Endothelial cell of umbilical vein (primary cell): ENCODE results near the gene RAD50. TPM values are rescaled to one million over a fixed set of nuclear protein-coding genes. Genes with fewer than 3 reads are reported as not detected.

Experiments
- BruUV-seq: library from RNA; stranded (reverse); fragments of 400-500 nt; replicated peaks from 2 replicates; lab custom pipeline; 2021; lab: Mats Ljungman, UMichigan
- CTCF ChIA-PET: fragments of 300-600, 350-600 bp; sonication (Branson Sonifier 250); formaldehyde crosslinking; loops from one replicate; lab custom pipeline; 2021; ENCODE audit warnings: antibody characterized with exemption, inconsistent platforms; lab: Charles Lee
- POLR2A ChIA-PET: fragments of 300-600, 350-600 bp; sonication (Branson Sonifier 250); formaldehyde crosslinking; loops from one replicate; lab custom pipeline; 2021; ENCODE audit warnings: antibody characterized with exemption, inconsistent platforms; lab: Charles Lee
- DNase-seq: peaks from one replicate; pipeline ENCODE4 v3.0.0-alpha.2; 2011; ENCODE audit warnings: low read depth, low spot score
- FAIRE-seq: peaks from 2 replicates; lab custom pipeline; 2011; peaks lifted over from hg19 to GRCh38; lab: Jason Lieb, UNC
- H2AFZ ChIP-seq: 2 replicates; pipeline ENCODE4 v1.6.0; 2012; ENCODE audit warnings: low read depth, low read length, control low read depth, inconsistent platforms
- H3K27ac ChIP-seq: 2 replicates; pipeline ENCODE4 v1.5.1; 2011; ENCODE audit warnings: low read depth, mild to moderate bottlenecking, control low read depth, low read length, moderate library complexity; ENCODE audit not compliant: insufficient read depth
- H3K27me3 ChIP-seq, 2 experiments: 2 replicates each; pipeline versions ENCODE4 v1.6.0 to v1.6.1; 2011; ENCODE audit warnings: low read length in 2 of 2, mixed read lengths in 1 of 2; ENCODE audit not compliant: control insufficient read depth in 2 of 2, insufficient read depth in 2 of 2
- H3K36me3 ChIP-seq, 2 experiments: 2 replicates in 1 of 2; 3 replicates in 1 of 2; pipeline ENCODE4 v1.5.1; 2011; ENCODE audit warnings: low read length in 2 of 2, mild to moderate bottlenecking in 1 of 2, moderate library complexity in 1 of 2; ENCODE audit not compliant: control insufficient read depth in 2 of 2, insufficient read depth in 2 of 2; ENCODE audit errors: extremely low read depth in 1 of 2
- H3K4me1 ChIP-seq: 3 replicates; pipeline ENCODE4 v1.5.1; 2011; ENCODE audit warnings: mild to moderate bottlenecking, low read length; ENCODE audit not compliant: control insufficient read depth, insufficient read depth; ENCODE audit errors: extremely low read depth
- H3K4me2 ChIP-seq: 2 replicates; pipeline ENCODE4 v1.6.1; 2011; ENCODE audit warnings: low read length, control low read depth, mixed read lengths; ENCODE audit not compliant: insufficient read depth
- H3K4me3 ChIP-seq, 3 experiments: fragments of 200-600 bp in 1 of 3; sonication (generic), shearing (Covaris generic) in 1 of 3; replicated peaks in 1 of 3; 2 replicates each; pipeline ENCODE4 v1.5.1; 2011 to 2016; ENCODE audit warnings: control low read depth in 3 of 3, low read length in 3 of 3, mild to moderate bottlenecking in 2 of 3, inconsistent platforms in 1 of 3, low read depth in 1 of 3, moderate library complexity in 1 of 3; ENCODE audit not compliant: insufficient read depth in 1 of 3
- H3K79me2 ChIP-seq: 2 replicates; pipeline ENCODE4 v1.6.0; 2012; ENCODE audit warnings: low read length, inconsistent platforms; ENCODE audit not compliant: control insufficient read depth, insufficient read depth
- H3K9ac ChIP-seq: replicated peaks from 2 replicates; pipeline ENCODE3; 2011; ENCODE audit warnings: low read length, control low read depth; ENCODE audit not compliant: insufficient read depth; ENCODE audit errors: extremely low read depth
- H3K9me1 ChIP-seq: replicated peaks from 3 replicates; pipeline ENCODE4 v1.6.0; 2011; ENCODE audit warnings: mild to moderate bottlenecking, low read length; ENCODE audit not compliant: control insufficient read depth, insufficient read depth; ENCODE audit errors: extremely low read depth
- H3K9me3 ChIP-seq: replicated peaks from 2 replicates; pipeline ENCODE4 v1.5.1; 2012; ENCODE audit warnings: low read length, inconsistent platforms; ENCODE audit not compliant: control insufficient read depth, insufficient read depth
- H4K20me1 ChIP-seq: replicated peaks from 2 replicates; pipeline ENCODE3; 2011; ENCODE audit warnings: mild to moderate bottlenecking, low read length; ENCODE audit not compliant: control insufficient read depth, insufficient read depth; ENCODE audit errors: extremely low read depth
- EZH2 ChIP-seq: IDR thresholded peaks from 2 replicates; pipeline ENCODE4 v1.6.1; 2012; ENCODE audit warnings: borderline replicate concordance, low read depth, mild to moderate bottlenecking, moderate library complexity, low read length, inconsistent platforms; ENCODE audit not compliant: severe bottlenecking
- FOS ChIP-seq: IDR thresholded peaks from 2 replicates; pipeline ENCODE4 v1.6.1; 2011; ENCODE audit warnings: mild to moderate bottlenecking, low read length, moderate library complexity, borderline replicate concordance; ENCODE audit not compliant: insufficient read depth
- GATA2 ChIP-seq: IDR thresholded peaks from 2 replicates; pipeline ENCODE4 v1.7.0; 2011; ENCODE audit warnings: low read depth, mild to moderate bottlenecking, moderate library complexity, mixed read lengths, low read length; ENCODE audit not compliant: insufficient read length, insufficient read depth
- JUN ChIP-seq: IDR thresholded peaks from 2 replicates; pipeline ENCODE4 v1.6.1; 2011; ENCODE audit warnings: borderline replicate concordance, low read depth; ENCODE audit not compliant: insufficient read length, insufficient read depth
- MYC ChIP-seq: IDR thresholded peaks from one replicate; pipeline ENCODE4 v1.6.1; 2011; ENCODE audit warnings: mild to moderate bottlenecking, low read depth, low read length
- POLR2A ChIP-seq: IDR thresholded peaks from 2 replicates; pipeline ENCODE4 v1.6.1; 2012; ENCODE audit warnings: low read depth, mild to moderate bottlenecking, control low read depth, low read length
- POLR2AphosphoS5 ChIP-seq: IDR thresholded peaks from 2 replicates; pipeline ENCODE4 v1.6.1; 2012; ENCODE audit warnings: low read depth, mild to moderate bottlenecking, control low read depth, low read length, moderate library complexity; ENCODE audit not compliant: insufficient read depth
- dilution Hi-C: fragments of 300-500 bp; cut with MboI; formaldehyde crosslinking; loops from one replicate; pipeline ENCODE4 v1.15.0; 2019; ENCODE audit warnings: low sequenced_read_pairs; ENCODE audit not compliant: extremely low pct_ligation_motif_present
- intact Hi-C: fragments of 100-400 bp; cut with micrococcal nuclease; formaldehyde crosslinking; loops from one replicate; pipeline ENCODE4 v1.10.0; 2022
- polyA plus RNA-seq, 4 experiments: library from polyadenylated mRNA; depleted of rRNA in 3 of 4; stranded (reverse) in 3 of 4; unstranded in 1 of 4; fragments of >200 nt; gene quantifications; 2 replicates each; pipeline versions ENCODE4 v1.2.1 to v1.2.3, GENCODE V29; 2011 to 2012; ENCODE audit warnings: missing spikeins in 1 of 4
- total RNA-seq: library from RNA; stranded (reverse); gene quantifications from 2 replicates; pipeline ENCODE4 v1.2.3, GENCODE V29; 2021
- TF ChIP-seq, protein P1 (sequence below), 2 donors: IDR thresholded peaks; 1 replicate in 1 of 2; 2 replicates in 1 of 2; pipeline ENCODE4 v1.5.1; 2011; ENCODE audit warnings: low read length in 2 of 2, mild to moderate bottlenecking in 2 of 2, moderate library complexity in 2 of 2, control low read depth in 1 of 2, inconsistent platforms in 1 of 2, low read depth in 1 of 2; ENCODE audit not compliant: insufficient read depth in 1 of 2; ENCODE audit errors: extremely low read depth in 1 of 2
- TF ChIP-seq, protein P2 (sequence below): IDR thresholded peaks from 2 replicates; pipeline ENCODE4 v1.6.1; 2011; ENCODE audit not compliant: insufficient read depth, insufficient read length

RAD50 gene
- total and polyA plus RNA-seq, 2 donors (not counting 3 experiments of a cell fraction or from before 2014, with no cell fraction given), result 6.1 to 20.4 TPM

DNA sequence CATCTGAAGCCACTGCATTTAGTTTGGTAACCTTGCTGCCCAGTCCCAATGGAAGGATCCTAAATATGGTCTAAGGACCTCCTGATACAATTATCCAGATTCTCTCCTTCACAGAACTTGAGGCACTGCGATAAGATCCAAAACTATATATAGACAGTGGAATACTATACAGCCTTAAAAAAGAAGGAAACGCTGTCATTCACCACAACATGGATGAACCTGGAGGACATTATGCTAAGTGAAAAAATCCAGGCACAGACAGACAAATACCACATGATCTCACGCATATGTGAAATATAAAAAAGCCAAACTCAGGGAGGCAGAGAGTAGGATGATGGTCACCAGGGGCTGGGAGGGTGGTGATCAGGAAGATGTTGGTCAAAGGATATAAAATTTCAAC lies 114.2 kb downstream of the RAD50 start:
- H3K9me3 ChIP-seq, result no peaks in the 10 kb centered on the region
- no peak overlapping the region for H3K4me2 ChIP-seq
- H4K20me1 ChIP-seq, result no peaks in the 10 kb centered on the region
- no peak overlapping the region for H2AFZ ChIP-seq
- intact Hi-C loops (no loop called here), dilution Hi-C loops (no loop called here)
- CTCF ChIA-PET, result interaction anchor here (1.2 to 1.4 kb wide), 2 partner anchors 12 to 19 kb away, joined by 3 read pairs; no protein-coding TSS in a partner anchor
- H3K4me3 ChIP-seq, result no peak overlapping the region
- peaks cover 0 to 2% of the 10 kb centered on the region in 2 experiments for H3K27me3 ChIP-seq
- DNase-seq (no peak), FAIRE-seq (no peak)
- no peaks in the 10 kb centered on the region for H3K9me1 ChIP-seq
- BruUV-seq, result no TSS peak
- TF ChIP-seq POLR2A (no peak), FOS (no peak), MYC (no peak), GATA2 (no peak), JUN (no peak), EZH2 (no peak), POLR2AphosphoS5 (no peak)
- TF ChIP-seq, protein P1, sequence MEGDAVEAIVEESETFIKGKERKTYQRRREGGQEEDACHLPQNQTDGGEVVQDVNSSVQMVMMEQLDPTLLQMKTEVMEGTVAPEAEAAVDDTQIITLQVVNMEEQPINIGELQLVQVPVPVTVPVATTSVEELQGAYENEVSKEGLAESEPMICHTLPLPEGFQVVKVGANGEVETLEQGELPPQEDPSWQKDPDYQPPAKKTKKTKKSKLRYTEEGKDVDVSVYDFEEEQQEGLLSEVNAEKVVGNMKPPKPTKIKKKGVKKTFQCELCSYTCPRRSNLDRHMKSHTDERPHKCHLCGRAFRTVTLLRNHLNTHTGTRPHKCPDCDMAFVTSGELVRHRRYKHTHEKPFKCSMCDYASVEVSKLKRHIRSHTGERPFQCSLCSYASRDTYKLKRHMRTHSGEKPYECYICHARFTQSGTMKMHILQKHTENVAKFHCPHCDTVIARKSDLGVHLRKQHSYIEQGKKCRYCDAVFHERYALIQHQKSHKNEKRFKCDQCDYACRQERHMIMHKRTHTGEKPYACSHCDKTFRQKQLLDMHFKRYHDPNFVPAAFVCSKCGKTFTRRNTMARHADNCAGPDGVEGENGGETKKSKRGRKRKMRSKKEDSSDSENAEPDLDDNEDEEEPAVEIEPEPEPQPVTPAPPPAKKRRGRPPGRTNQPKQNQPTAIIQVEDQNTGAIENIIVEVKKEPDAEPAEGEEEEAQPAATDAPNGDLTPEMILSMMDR (IDR thresholded peaks at IDR 0.05; ENCODE audit: extremely low read depth in 1 of 2, insufficient read depth in 1 of 2, low read depth in 1 of 2, low read length in 2 of 2), result no peak
- TF ChIP-seq, protein P2, sequence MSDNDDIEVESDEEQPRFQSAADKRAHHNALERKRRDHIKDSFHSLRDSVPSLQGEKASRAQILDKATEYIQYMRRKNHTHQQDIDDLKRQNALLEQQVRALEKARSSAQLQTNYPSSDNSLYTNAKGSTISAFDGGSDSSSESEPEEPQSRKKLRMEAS, result no peak
- no peak overlapping the region for H3K9ac ChIP-seq
- H3K79me2 ChIP-seq, result no peaks in the 10 kb centered on the region
- H3K4me1 ChIP-seq, result peaks cover 6% of the 10 kb centered on the region
- POLR2A ChIA-PET, result no interaction called here
- no peak overlapping the region for H3K27ac ChIP-seq
- H3K36me3 ChIP-seq, result no peaks in the 10 kb centered on the region
